Cerebellar cortex (tissue), 1 donor: ENCODE data around the gene NGFR.

Experiments
- DNase-seq: peaks from one replicate; pipeline ENCODE4 v3.0.0-alpha.2; 2015; ENCODE audit warnings: low spot score

NGFR gene, protein sequence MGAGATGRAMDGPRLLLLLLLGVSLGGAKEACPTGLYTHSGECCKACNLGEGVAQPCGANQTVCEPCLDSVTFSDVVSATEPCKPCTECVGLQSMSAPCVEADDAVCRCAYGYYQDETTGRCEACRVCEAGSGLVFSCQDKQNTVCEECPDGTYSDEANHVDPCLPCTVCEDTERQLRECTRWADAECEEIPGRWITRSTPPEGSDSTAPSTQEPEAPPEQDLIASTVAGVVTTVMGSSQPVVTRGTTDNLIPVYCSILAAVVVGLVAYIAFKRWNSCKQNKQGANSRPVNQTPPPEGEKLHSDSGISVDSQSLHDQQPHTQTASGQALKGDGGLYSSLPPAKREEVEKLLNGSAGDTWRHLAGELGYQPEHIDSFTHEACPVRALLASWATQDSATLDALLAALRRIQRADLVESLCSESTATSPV

DNA sequence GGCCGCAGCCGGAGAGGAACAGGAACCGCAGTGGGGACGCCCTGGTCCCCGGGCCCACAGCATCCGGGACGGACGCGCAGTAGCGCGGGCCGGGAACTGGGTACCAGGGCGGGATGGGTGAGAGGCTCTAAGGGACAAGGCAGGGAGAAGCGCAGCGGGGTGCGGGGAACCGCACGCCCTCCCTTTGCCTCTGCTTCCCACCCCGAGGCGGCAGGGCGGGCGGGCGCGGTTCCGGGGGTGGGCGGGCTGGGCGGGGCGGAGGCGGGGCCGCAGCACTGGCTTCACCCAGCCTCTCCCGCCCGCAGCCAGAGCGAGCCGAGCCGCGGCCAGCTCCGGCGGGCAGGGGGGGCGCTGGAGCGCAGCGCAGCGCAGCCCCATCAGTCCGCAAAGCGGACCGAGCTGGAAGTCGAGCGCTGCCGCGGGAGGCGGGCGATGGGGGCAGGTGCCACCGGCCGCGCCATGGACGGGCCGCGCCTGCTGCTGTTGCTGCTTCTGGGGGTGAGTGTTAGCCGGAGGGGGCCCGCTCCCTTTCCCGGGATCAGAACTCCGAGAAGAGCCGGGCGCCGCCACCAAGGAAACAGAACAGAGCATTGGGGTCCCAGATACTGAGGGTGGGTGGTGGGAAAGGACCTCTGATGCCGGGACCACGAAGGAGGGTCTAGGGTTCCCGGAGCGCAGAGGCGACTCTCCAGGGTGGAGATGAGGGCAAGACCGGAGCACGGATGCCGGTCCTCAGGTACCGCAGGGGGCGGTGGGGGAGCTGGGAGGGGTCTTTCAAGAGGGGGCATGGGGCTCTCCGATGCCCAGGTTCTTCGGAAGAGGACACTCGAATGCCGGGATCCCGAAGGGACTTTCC is at the start of gene NGFR:
NGFR (plus strand) TSS at position 308 of the 856 bp plus-strand sequence; CDS start at position 433, 125 bp downstream.
- peak; percentile 60 for DNase-seq

- no peak for DNase-seq
Observed at GRCh38 chr17:49445591-49445990, 49.5 kb upstream of the NGFR start.

- no peak for DNase-seq
Observed at GRCh38 chr17:49447628-49448302, 47.3 kb upstream of the NGFR start.

DNA sequence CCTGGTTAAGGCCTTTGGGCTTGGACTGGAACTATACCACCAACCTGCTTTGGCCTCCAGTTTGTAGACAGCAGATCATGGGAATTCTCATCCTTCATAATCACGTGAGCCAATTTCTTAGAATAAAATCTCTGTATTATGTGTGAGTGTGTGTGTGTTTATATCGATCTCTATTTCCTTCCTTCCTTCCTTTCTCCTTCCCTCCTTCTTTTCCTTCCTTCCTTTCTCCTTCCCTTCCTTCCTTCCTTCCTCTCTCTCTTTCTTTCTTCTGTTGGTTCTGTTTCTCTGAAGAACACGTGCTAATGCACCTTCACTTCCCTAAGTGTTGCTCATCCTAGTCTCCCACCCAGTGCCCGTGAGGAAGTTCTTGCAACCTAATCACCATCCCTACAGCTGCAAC is 44.9 kb upstream of the NGFR start:
- DNase-seq = no peak

DNA sequence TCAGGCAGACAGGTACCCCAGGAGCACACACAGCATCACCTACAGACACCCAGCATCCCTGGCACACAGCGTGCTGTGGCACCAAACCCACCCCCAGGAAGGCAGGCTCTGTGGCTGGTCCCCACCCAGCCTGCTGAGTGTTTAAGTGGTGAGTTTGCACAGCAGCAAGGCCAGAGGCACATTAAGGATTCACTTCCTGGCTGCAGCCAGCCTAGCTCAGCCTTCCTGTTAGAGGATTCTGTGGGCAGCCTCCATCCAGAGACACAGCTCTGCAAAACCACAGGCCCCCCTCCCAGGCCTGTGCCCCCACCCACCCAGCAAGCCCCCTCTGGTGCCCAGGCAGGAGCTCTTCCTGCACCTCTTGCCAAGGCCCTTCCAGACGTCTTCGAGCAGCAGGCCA is 44.4 kb upstream of the NGFR start:
- no peak for DNase-seq

DNA sequence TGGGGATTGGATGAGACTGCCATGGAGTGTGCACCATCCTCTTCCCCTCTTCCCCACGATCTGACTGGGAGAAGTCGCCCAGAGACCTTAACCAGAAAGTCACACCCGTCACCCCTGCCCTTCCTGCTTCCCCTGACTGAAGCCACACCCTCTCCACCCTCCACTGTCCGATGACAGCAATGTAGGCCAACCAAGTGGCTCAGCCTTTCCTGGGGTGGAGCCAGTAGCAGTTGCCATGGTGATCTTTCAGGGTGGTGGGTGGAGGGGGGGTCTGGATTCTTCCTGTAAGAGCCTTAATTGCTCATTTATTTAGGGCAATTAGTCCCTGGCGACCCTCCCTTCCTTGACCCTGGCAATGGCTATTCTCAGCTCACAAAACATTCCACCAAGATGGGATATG is 42.9 kb upstream of the NGFR start:
- DNase-seq = no peak

DNA sequence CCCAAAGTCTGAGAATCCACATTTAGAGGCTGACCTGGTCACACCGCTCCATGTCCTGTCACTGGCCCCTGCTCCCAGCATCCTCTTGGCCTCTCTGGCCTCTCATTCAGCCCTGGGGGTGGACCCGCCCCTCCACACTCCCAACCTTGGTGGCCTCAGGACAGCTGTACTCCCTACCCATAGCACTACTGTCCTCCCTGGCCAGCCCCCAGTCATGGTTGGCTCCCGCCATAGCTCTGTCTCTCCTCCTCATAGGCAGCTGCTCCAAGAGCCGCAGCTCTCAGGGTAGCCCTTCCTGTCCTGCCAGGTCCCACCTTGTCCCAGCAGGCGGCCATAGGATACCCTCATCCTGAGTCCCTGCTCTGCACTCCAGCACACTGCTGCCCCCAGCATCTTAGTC is 42.4 kb upstream of the NGFR start:
- DNase-seq = no peak

DNA sequence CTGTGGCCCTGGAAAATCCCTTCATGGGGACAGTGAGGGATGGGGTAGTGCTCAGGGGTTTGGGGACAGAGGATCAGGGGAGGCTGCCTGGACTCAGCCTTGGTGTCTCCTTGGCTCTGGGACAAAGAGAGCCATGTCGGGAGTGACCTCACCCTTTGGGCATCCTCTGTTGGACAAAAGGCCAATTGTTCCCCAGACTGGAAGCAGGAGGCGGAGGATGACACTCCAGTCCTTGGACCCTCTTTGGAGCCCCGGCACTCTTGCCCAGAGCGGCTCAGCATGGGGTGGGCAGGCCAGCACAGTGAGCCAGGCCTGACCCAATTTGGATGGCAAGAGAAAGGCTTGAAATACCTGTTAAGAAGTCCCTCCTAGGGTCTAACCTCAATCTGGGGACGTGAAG is 41.0 kb upstream of the NGFR start:
- no peak for DNase-seq

DNA sequence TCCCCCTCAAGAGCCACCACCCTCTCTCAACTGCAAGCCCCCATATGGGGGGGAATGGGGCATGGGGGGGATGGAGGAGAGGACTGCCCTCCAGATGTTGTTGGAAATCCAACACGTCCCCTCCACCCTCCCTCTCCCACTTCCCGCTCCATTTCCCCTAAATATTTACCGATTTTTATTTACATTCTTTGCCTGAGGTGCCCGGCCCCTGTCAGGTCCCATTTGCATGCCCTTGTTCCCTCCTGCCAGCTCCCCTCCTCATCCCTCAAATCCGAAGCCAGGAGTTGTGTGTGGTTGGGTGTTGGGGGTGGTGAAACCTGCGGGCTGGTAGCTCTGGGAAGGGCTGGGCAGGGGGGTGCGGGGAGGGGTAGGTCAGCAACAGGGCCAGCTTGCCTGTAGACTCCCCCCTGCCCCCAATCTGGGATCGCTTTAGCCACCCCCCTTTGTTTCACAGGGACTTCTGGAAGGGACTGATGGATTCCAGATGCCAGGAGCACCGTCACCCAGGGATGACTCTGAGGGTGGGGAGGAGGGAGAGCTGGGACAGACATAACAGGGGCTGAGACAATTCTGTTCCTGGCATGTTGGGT is 39.7 kb upstream of the NGFR start:
- no peak for DNase-seq

DNA sequence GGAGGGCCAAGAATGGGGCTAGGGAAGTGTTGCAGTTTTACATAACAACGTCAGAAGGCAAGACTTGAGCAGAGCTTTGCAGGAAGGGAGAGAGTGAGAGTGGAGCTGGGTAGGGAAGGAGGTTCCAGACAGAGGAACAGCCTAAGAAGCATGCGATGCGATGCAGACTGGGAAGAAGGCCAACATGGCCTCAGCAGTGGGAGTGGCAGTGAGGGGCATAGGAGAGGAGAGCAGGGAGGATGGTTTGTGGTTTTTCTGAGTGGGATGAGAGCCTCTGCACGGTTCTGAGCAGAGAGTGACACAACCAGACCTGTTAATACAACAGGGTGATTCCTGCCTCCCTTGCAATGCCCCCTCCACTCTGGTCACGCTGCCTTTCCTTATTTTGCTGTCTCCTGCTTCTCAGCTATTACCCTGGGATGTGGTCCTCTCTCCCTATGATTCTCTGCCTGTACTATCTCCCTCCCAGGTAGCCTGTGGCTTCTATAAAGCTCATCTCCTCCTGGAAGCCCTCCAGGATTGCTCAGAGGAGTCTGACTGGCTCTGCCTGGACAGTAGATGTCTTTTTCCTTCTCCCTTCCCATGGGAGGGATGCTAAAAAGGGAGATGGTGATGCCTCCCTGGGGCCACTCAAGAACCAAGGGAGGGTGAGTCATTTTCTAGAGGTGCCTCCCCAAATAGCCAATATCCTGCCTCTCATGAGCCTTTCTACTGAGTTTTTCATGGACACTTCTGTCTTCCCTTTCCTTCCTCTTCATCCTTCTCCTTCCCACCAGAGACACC is 38.7 kb upstream of the NGFR start:
- no peak for DNase-seq

DNA sequence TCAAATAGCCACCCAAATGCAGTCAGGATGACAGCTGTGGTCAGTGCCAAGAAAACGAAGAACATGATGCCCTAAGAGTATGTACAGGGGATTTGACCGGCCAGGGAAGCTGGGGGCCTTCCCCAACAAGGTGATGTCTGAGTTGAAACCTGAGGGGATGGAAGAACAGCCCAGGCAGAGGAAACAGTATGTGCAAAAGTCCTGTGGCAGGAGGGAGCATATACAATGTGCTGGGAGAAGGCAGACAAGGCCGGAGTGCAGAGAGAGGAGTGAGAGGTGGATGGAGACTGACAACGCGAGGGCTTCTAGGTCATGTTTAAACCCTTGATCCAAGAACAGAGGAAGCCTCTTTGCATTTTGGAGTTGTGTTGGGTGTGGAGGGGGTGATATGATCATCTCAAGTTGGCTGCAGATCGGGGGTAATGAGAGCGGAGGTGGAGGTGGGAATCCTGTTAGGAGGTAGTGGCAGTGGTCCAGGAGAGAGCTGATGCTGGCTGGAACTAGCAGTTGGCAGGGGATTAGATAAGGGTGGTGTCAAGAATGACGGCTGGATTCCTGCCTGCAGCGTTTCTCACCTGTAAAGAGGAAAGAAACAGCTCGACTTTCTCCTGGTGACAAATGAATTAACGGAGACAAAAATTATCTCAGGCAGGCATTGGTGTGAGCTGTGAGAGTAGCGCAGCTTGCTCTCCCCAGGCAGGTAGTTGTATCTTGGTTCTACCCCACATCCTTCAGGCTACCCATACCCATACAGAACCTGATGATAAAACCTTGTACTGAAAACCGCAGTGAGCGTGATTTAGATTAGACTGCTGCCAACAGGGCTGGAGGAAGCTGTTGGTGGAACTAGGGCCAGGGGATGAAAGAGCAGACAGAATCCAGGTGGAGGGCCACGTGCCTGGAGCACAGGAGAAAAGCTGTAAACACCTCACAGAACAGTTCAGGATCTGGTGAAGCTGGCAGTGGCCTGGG is 37.2 kb upstream of the NGFR start:
- no peak for DNase-seq

GRCh38 chr17:49459401-49459984 is 35.6 kb upstream of the NGFR start:
- DNase-seq = no peak

DNA sequence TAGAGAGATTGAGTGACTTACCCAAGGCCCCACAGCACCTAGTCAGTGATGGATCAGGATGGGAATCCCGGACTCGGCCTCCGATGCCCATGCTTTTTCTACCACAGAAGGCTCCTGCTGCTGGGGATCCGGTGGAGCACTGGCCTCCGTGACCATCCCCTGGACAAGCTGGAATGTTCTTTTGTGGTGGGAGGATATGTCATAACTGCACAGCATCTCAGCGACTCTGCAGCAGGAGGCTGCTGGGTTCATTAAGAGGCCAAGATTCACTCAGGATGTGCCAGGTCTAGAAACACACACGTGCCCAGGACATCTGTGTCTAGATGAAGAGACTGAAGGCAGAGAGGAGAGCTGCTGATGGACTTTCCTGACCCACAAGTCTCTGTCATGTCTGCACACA is 34.7 kb upstream of the NGFR start:
- DNase-seq = no peak

DNA sequence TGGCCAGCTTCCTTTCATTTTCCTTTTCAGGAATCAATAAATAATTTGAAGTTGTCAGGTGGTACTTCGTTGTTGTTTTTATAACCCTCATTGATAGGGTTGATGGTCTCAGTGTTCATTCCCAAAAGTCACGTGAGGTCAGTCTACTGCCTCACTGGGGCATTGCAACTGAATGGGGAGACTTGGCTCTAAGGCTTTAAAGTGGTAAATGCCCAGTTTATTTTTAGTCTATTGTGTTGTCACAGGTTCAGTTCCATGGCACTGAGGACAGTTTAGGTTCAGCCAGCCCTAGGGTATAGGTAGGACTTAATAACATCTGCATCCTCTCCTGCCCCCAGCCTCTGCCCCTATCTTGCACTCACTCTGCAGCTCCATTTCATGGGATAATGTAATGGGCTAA is 33.5 kb upstream of the NGFR start:
- no peak for DNase-seq

DNA sequence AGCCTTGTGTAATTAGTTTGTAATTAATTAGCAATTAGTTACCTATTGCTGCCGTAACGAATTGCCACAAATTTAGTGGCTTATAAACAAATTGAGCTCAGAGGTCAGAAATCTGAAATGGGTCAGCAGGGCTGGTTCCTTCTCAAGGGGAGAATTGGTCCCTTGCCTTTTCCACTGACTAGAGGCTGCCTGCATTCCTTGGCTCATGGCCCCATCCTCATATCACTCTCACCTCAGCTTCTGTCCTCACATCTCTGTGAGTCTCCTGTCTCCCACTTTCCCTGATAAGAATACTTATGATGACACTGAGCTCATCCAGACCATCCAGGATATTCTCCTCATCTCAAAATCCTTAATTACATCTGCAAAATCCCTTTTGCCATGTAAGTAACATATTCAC is 31.0 kb upstream of the NGFR start:
- no peak for DNase-seq

- no peak for DNase-seq
Observed at GRCh38 chr17:49465331-49465903, 29.7 kb upstream of the NGFR start.

DNA sequence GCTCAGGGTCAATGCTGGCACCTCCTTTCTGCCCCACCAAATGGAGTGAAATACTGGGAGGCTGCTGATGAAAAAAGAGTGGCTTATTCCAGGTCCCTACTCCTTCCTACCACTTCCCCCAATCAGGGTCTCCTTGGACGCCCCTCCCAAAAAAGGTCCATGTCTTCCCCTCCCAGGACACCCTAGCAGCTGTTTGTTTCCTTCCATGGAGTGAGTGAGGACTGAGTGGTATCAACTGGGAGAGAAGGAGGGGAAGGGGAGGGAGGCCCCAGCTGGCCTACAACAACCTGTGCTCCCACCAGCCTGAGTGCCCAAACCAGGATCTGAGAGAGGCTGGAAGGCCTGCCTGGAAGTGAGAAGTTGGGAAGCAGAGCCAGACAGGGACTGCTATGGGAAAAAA is 28.7 kb upstream of the NGFR start:
- DNase-seq = no peak

DNA sequence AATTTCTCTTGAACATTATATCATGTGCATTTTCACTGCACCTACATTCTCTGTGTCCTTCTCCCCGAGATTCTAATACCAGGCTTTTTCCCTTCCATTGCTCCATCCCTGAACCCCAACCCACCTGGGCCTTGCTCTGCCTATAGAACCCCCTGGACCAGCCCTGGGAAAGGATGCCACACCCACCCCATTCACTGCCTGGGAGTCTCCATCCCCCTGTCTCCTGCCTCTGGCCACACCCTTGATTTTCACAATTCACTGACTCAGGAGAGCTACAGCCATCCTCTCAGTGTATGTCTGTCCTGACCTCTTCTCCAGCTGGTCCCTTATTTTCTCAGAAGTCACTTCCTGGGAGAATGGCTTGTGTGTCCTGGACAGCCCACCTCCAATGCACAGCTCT is 27.9 kb upstream of the NGFR start:
- DNase-seq = no peak

DNA sequence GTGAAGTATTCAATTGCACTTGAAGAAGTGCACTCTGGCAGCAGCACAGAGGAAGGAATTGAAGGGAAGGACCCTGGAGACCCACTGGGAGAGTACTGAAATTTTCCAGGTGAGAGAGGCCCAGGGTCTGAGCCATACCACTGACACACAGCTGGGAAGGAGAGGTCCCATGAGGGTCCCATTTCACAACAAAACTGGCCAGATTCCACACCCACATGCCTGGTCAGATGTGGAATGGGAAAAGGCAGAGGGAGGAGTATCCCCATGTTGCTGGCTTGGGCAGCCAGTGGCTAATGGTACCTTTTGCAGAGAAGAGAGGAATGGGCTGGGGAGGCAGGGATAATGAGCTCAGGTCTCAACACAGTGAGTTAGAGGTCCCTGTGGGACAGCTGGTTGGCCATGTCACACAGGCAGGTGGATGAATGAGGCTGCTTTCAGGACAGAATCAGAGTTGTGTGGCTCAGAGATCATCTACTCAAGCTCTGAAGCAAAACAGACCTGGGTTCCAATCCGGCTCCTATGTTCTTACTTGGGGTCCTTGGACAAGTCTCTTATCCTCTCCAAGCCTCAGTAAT is 26.2 kb upstream of the NGFR start:
- DNase-seq = no peak
